Measurements from ENCODE around the gene SLC26A4.

The SLC26A4 gene

GRCh38 chr7:107703872-107704271 lies 43.2 kb downstream of the SLC26A4 start:
- no peak for TF ChIP-seq ZNF70 (CRISPR knock-in tag; IDR thresholded peaks at IDR 0.05)
- TF ChIP-seq PPARA (CRISPR knock-in tag; IDR thresholded peaks at IDR 0.05; ENCODE audit: borderline replicate concordance) = no peak
- TF ChIP-seq ARNTL (CRISPR knock-in tag; IDR thresholded peaks at IDR 0.05; ENCODE audit: borderline replicate concordance, low read depth) = no peak
- no peak for TF ChIP-seq PATZ1 (CRISPR knock-in tag; IDR thresholded peaks at IDR 0.05; ENCODE audit: borderline replicate concordance)
- TF ChIP-seq ZFP30 (CRISPR knock-in tag; IDR thresholded peaks at IDR 0.05) = no peak
- TF ChIP-seq TSHZ2 (CRISPR knock-in tag; IDR thresholded peaks at IDR 0.05) = no peak
- ATAC-seq = no peak

- ATAC-seq = no peak
- TF ChIP-seq CSRNP3 (CRISPR knock-in tag; IDR thresholded peaks at IDR 0.05) (no peak), RARB (CRISPR knock-in tag; IDR thresholded peaks at IDR 0.05) (no peak), ZFP30 (CRISPR knock-in tag; IDR thresholded peaks at IDR 0.05) (no peak), PPARA (CRISPR knock-in tag; IDR thresholded peaks at IDR 0.05; ENCODE audit: borderline replicate concordance) (no peak), BACH2 (CRISPR knock-in tag; IDR thresholded peaks at IDR 0.05; ENCODE audit: borderline replicate concordance) (no peak), ESRRG (CRISPR knock-in tag; IDR thresholded peaks at IDR 0.05) (no peak), SNAI2 (CRISPR knock-in tag; IDR thresholded peaks at IDR 0.05) (no peak), ZNF8 (CRISPR knock-in tag; IDR thresholded peaks at IDR 0.05) (no peak), OSR1 (CRISPR knock-in tag; IDR thresholded peaks at IDR 0.05) (no peak), CREB5 (CRISPR knock-in tag; IDR thresholded peaks at IDR 0.05; ENCODE audit: low read depth) (no peak), POU6F1 (CRISPR knock-in tag; IDR thresholded peaks at IDR 0.05; ENCODE audit: borderline replicate concordance, low read depth) (no peak), ISL1 (CRISPR knock-in tag; IDR thresholded peaks at IDR 0.05) (no peak), ZNF565 (CRISPR knock-in tag; conservative IDR thresholded peaks at IDR 0.05; ENCODE audit: low read depth) (no peak), TSHZ2 (CRISPR knock-in tag; IDR thresholded peaks at IDR 0.05) (no peak)
Observed at GRCh38 chr7:107708956-107709355, 48.3 kb downstream of the SLC26A4 start.

GRCh38 chr7:107711301-107711700 lies 50.7 kb downstream of the SLC26A4 start:
- TF ChIP-seq ISL1 (CRISPR knock-in tag; IDR thresholded peaks at IDR 0.05) (no peak), ZNF70 (CRISPR knock-in tag; IDR thresholded peaks at IDR 0.05) (no peak), CSDC2 (CRISPR knock-in tag; IDR thresholded peaks at IDR 0.05) (no peak), PATZ1 (CRISPR knock-in tag; IDR thresholded peaks at IDR 0.05; ENCODE audit: borderline replicate concordance) (no peak), ZC3H10 (CRISPR knock-in tag; IDR thresholded peaks at IDR 0.05) (no peak), TOX (CRISPR knock-in tag; IDR thresholded peaks at IDR 0.05; ENCODE audit: borderline replicate concordance) (no peak), CREB5 (CRISPR knock-in tag; IDR thresholded peaks at IDR 0.05; ENCODE audit: low read depth) (no peak)
- no peak; the same call in 2 of the 3 replicates for ATAC-seq

All from SK-N-SH treated with all-trans-retinoic acid at 6 μM for 48 hours (cell line).